ENCODE data around the gene MDH2. TPM values are rescaled to one million over a fixed set of nuclear protein-coding genes. Genes with fewer than 3 reads are reported as not detected.

Gene MDH2
- total and polyA plus RNA-seq, 2 experiments from 2014 or later = 150 to 180 TPM

DNA sequence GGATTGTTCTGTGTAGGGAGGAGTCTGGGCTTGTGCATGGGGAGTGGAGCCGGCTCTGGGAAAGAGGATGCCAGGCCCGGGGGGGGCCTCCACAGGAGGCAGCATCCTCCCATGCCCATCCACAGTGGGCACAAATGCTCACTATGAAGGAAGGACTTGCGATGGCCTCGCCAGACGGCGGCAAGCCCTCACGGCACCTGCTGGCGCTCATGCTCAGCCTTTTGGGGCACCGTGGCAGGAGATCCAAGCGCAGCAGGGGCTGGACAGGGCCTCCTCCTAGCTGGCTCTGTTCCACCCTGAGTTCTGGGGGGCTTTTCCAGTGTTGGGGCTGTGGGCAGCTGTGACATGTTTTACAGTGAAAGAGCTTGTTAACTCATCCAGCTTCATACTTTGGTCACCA, 15.2 kb downstream of the MDH2 start:
- Mint-ChIP-seq H3K27ac (no peak overlapping the region), H3K27me3 (ENCODE audit: insufficient read depth, low read depth, poor library complexity) (peaks cover 11% of the 10 kb centered on the region), H3K36me3 (ENCODE audit: low read depth) (peaks cover 87% of the 10 kb centered on the region), H3K4me3 (no peak overlapping the region), H3K9me3 (no peaks in the 10 kb centered on the region), H3K4me1 (no peaks in the 10 kb centered on the region)
- Histone ChIP-seq H3K36me3 (ENCODE audit: insufficient read depth) (peaks cover 42% of the 10 kb centered on the region), H3K27ac (ENCODE audit: low read depth) (no peak overlapping the region), H3K4me3 (no peak overlapping the region), H3F3A (replicated peaks; ENCODE audit: low read depth) (no peaks in the 10 kb centered on the region), H3K9me2 (ENCODE audit: insufficient read depth) (no peaks in the 10 kb centered on the region), H4K20me1 (replicated peaks; ENCODE audit: insufficient read depth) (0 out of 2 replicates have a peak, but pooled peaks cover 3% of the 10 kb centered on the region), H3K4me2 (no peak overlapping the region), H2AFZ (no peak overlapping the region), H3K79me2 (replicated peaks; ENCODE audit: insufficient read depth) (no peaks in the 10 kb centered on the region), H3K4me1 (ENCODE audit: insufficient read depth) (no peaks in the 10 kb centered on the region), H3K27me3 (ENCODE audit: insufficient read depth) (no peaks in the 10 kb centered on the region)
- TF ChIP-seq EZH2 (IDR thresholded peaks at IDR 0.05; ENCODE audit: low read depth, unreplicated experiment) (no peak), EZH2phosphoT487 (IDR thresholded peaks at IDR 0.05; ENCODE audit: unreplicated experiment) (no peak), NANOG (IDR thresholded peaks at IDR 0.05; ENCODE audit: borderline replicate concordance) (no peak), ZNF114 (CRISPR knock-in tag; IDR thresholded peaks at IDR 0.05) (no peak), CREB1 (CRISPR knock-in tag; IDR thresholded peaks at IDR 0.05; ENCODE audit: low read depth) (no peak), STAT1 (IDR thresholded peaks at IDR 0.05; ENCODE audit: unreplicated experiment) (no peak), ZNF331 (CRISPR knock-in tag; IDR thresholded peaks at IDR 0.05; ENCODE audit: low read depth) (no peak), JUNB (IDR thresholded peaks at IDR 0.05; ENCODE audit: unreplicated experiment) (no peak), POLR2AphosphoS5 (IDR thresholded peaks at IDR 0.05; ENCODE audit: low read depth) (no peak)
- TF ChIP-seq, protein P1, sequence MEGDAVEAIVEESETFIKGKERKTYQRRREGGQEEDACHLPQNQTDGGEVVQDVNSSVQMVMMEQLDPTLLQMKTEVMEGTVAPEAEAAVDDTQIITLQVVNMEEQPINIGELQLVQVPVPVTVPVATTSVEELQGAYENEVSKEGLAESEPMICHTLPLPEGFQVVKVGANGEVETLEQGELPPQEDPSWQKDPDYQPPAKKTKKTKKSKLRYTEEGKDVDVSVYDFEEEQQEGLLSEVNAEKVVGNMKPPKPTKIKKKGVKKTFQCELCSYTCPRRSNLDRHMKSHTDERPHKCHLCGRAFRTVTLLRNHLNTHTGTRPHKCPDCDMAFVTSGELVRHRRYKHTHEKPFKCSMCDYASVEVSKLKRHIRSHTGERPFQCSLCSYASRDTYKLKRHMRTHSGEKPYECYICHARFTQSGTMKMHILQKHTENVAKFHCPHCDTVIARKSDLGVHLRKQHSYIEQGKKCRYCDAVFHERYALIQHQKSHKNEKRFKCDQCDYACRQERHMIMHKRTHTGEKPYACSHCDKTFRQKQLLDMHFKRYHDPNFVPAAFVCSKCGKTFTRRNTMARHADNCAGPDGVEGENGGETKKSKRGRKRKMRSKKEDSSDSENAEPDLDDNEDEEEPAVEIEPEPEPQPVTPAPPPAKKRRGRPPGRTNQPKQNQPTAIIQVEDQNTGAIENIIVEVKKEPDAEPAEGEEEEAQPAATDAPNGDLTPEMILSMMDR (conservative IDR thresholded peaks at IDR 0.05; ENCODE audit: low read depth in 2 of 2) = no peak
- TF ChIP-seq, protein P2, sequence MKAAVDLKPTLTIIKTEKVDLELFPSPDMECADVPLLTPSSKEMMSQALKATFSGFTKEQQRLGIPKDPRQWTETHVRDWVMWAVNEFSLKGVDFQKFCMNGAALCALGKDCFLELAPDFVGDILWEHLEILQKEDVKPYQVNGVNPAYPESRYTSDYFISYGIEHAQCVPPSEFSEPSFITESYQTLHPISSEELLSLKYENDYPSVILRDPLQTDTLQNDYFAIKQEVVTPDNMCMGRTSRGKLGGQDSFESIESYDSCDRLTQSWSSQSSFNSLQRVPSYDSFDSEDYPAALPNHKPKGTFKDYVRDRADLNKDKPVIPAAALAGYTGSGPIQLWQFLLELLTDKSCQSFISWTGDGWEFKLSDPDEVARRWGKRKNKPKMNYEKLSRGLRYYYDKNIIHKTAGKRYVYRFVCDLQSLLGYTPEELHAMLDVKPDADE (IDR thresholded peaks at IDR 0.05) = no peak
- TF ChIP-seq, protein P3, sequence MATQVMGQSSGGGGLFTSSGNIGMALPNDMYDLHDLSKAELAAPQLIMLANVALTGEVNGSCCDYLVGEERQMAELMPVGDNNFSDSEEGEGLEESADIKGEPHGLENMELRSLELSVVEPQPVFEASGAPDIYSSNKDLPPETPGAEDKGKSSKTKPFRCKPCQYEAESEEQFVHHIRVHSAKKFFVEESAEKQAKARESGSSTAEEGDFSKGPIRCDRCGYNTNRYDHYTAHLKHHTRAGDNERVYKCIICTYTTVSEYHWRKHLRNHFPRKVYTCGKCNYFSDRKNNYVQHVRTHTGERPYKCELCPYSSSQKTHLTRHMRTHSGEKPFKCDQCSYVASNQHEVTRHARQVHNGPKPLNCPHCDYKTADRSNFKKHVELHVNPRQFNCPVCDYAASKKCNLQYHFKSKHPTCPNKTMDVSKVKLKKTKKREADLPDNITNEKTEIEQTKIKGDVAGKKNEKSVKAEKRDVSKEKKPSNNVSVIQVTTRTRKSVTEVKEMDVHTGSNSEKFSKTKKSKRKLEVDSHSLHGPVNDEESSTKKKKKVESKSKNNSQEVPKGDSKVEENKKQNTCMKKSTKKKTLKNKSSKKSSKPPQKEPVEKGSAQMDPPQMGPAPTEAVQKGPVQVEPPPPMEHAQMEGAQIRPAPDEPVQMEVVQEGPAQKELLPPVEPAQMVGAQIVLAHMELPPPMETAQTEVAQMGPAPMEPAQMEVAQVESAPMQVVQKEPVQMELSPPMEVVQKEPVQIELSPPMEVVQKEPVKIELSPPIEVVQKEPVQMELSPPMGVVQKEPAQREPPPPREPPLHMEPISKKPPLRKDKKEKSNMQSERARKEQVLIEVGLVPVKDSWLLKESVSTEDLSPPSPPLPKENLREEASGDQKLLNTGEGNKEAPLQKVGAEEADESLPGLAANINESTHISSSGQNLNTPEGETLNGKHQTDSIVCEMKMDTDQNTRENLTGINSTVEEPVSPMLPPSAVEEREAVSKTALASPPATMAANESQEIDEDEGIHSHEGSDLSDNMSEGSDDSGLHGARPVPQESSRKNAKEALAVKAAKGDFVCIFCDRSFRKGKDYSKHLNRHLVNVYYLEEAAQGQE (IDR thresholded peaks at IDR 0.05; ENCODE audit: unreplicated experiment) = no peak
- TF ChIP-seq, protein P4, sequence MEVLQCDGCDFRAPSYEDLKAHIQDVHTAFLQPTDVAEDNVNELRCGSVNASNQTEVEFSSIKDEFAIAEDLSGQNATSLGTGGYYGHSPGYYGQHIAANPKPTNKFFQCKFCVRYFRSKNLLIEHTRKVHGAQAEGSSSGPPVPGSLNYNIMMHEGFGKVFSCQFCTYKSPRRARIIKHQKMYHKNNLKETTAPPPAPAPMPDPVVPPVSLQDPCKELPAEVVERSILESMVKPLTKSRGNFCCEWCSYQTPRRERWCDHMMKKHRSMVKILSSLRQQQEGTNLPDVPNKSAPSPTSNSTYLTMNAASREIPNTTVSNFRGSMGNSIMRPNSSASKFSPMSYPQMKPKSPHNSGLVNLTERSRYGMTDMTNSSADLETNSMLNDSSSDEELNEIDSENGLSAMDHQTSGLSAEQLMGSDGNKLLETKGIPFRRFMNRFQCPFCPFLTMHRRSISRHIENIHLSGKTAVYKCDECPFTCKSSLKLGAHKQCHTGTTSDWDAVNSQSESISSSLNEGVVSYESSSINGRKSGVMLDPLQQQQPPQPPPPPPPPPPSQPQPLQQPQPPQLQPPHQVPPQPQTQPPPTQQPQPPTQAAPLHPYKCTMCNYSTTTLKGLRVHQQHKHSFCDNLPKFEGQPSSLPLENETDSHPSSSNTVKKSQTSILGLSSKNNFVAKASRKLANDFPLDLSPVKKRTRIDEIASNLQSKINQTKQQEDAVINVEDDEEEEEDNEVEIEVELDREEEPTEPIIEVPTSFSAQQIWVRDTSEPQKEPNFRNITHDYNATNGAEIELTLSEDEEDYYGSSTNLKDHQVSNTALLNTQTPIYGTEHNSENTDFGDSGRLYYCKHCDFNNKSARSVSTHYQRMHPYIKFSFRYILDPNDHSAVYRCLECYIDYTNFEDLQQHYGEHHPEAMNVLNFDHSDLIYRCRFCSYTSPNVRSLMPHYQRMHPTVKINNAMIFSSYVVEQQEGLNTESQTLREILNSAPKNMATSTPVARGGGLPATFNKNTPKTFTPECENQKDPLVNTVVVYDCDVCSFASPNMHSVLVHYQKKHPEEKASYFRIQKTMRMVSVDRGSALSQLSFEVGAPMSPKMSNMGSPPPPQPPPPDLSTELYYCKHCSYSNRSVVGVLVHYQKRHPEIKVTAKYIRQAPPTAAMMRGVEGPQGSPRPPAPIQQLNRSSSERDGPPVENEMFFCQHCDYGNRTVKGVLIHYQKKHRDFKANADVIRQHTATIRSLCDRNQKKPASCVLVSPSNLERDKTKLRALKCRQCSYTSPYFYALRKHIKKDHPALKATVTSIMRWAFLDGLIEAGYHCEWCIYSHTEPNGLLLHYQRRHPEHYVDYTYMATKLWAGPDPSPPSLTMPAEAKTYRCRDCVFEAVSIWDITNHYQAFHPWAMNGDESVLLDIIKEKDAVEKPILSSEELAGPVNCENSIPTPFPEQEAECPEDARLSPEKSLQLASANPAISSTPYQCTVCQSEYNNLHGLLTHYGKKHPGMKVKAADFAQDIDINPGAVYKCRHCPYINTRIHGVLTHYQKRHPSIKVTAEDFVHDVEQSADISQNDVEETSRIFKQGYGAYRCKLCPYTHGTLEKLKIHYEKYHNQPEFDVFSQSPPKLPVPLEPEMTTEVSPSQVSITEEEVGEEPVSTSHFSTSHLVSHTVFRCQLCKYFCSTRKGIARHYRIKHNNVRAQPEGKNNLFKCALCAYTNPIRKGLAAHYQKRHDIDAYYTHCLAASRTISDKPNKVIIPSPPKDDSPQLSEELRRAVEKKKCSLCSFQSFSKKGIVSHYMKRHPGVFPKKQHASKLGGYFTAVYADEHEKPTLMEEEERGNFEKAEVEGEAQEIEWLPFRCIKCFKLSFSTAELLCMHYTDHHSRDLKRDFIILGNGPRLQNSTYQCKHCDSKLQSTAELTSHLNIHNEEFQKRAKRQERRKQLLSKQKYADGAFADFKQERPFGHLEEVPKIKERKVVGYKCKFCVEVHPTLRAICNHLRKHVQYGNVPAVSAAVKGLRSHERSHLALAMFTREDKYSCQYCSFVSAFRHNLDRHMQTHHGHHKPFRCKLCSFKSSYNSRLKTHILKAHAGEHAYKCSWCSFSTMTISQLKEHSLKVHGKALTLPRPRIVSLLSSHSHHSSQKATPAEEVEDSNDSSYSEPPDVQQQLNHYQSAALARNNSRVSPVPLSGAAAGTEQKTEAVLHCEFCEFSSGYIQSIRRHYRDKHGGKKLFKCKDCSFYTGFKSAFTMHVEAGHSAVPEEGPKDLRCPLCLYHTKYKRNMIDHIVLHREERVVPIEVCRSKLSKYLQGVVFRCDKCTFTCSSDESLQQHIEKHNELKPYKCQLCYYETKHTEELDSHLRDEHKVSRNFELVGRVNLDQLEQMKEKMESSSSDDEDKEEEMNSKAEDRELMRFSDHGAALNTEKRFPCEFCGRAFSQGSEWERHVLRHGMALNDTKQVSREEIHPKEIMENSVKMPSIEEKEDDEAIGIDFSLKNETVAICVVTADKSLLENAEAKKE (CRISPR knock-in tag; IDR thresholded peaks at IDR 0.05) = no peak
- ATAC-seq = no peak
- no peak for DNase-seq (ENCODE audit: low spot score)
